OCI-LY7 (cell line): ENCODE data around the gene RUVBL2.

Source experiments
- CTCF ChIP-seq: fragments of 200-600 bp; sonication (generic); conservative IDR thresholded peaks from 2 replicates; pipeline ENCODE4 v1.5.1; 2014; ENCODE audit warnings: mild to moderate bottlenecking, antibody characterized with exemption, low read length, moderate library complexity, mixed read lengths
- EZH2phosphoT487 ChIP-seq: fragments of 200-600 bp; sonication (generic); IDR thresholded peaks from 2 replicates; pipeline ENCODE4 v1.6.1; 2018; ENCODE audit warnings: low read depth, borderline replicate concordance, mild to moderate bottlenecking, mixed run types, antibody characterized with exemption, low read length, moderate library complexity, mixed read lengths

GRCh38 chr19:48992581-48993174, 1.0 kb upstream of the RUVBL2 start:
- TF ChIP-seq CTCF (no peak), EZH2phosphoT487 (no peak)
